H1 (cell line): ENCODE results near the gene CDK12. TPM values are rescaled to one million over a fixed set of nuclear protein-coding genes. Genes with fewer than 3 reads are reported as not detected.

Experiments
- CTCF ChIA-PET: fragments of 300-600 bp; sonication (Branson Sonifier 250); formaldehyde crosslinking; loops from one replicate; lab custom pipeline; 2021; ENCODE audit not compliant: partially characterized antibody; lab: Charles Lee
- POLR2A ChIA-PET: fragments of 300-600 bp; sonication (Branson Sonifier 250); formaldehyde crosslinking; loops from one replicate; lab custom pipeline; 2021; ENCODE audit warnings: inconsistent platforms; ENCODE audit not compliant: partially characterized antibody; lab: Charles Lee
- DNase-seq, 2 experiments: peaks; one replicate each; pipeline versions ENCODE4 v3.0.0 to v3.0.0-alpha.2; 2010 to 2022; ENCODE audit warnings: low spot score in 2 of 2, low read depth in 1 of 2, mixed read lengths in 1 of 2
- FAIRE-seq: peaks from 2 replicates; lab custom pipeline; 2011; peaks lifted over from hg19 to GRCh38; lab: Jason Lieb, UNC
- H2AFZ ChIP-seq: 2 replicates; pipeline ENCODE4 v1.8.1; 2012; ENCODE audit warnings: low read length, inconsistent platforms
- H2AK5ac ChIP-seq: 2 replicates; pipeline ENCODE4 v1.6.1; 2013; ENCODE audit warnings: low read depth, low read length
- H2BK120ac ChIP-seq: replicated peaks from 2 replicates; pipeline ENCODE3; 2013; ENCODE audit warnings: low read depth, low read length, inconsistent platforms
- H2BK12ac ChIP-seq: 2 replicates; pipeline ENCODE4 v1.6.1; 2013; ENCODE audit warnings: low read depth, low read length
- H2BK15ac ChIP-seq: 2 replicates; pipeline ENCODE4 v1.6.1; 2013; ENCODE audit warnings: low read length
- H2BK20ac ChIP-seq: 2 replicates; pipeline ENCODE4 v1.6.1; 2013; ENCODE audit warnings: low read length
- H2BK5ac ChIP-seq: 2 replicates; pipeline ENCODE4 v1.6.1; 2013; ENCODE audit warnings: low read depth, low read length
- H3K14ac ChIP-seq: 2 replicates; pipeline ENCODE4 v1.6.1; 2013; ENCODE audit warnings: inconsistent platforms; ENCODE audit not compliant: insufficient read length
- H3K18ac ChIP-seq: 2 replicates; pipeline ENCODE4 v1.6.1; 2013; ENCODE audit warnings: low read length; ENCODE audit errors: extremely low read depth
- H3K23ac ChIP-seq: 2 replicates; pipeline ENCODE4 v1.6.1; 2013; ENCODE audit warnings: inconsistent platforms; ENCODE audit not compliant: insufficient read length
- H3K23me2 ChIP-seq: 2 replicates; pipeline ENCODE4 v1.6.1; 2013; ENCODE audit warnings: low read depth, low read length
- H3K27ac ChIP-seq: 2 replicates; pipeline ENCODE4 v1.6.1; 2011; ENCODE audit warnings: low read depth, low read length, inconsistent platforms
- H3K27me3 ChIP-seq, 4 experiments: replicated peaks in 1 of 4; 1 replicate in 1 of 4; 2 replicates in 3 of 4; pipeline versions ENCODE4 v1.6.1 to v1.8.1; 2011 to 2013; ENCODE audit warnings: low read length in 3 of 4, mild to moderate bottlenecking in 3 of 4, inconsistent platforms in 2 of 4, mixed read lengths in 2 of 4, moderate library complexity in 1 of 4; ENCODE audit not compliant: control insufficient read depth in 3 of 4, insufficient read depth in 3 of 4; ENCODE audit errors: extremely low read depth in 1 of 4
- H3K36me3 ChIP-seq, 4 experiments: 2 replicates each; pipeline versions ENCODE4 v1.6.1 to v1.8.1; 2011 to 2013; ENCODE audit warnings: mild to moderate bottlenecking in 4 of 4, low read length in 3 of 4, moderate library complexity in 2 of 4, control low read depth in 1 of 4, inconsistent platforms in 1 of 4; ENCODE audit not compliant: insufficient read depth in 4 of 4, control insufficient read depth in 2 of 4
- H3K4ac ChIP-seq: replicated peaks from 2 replicates; pipeline ENCODE3; 2013; ENCODE audit warnings: low read length, low read depth, mixed read lengths, inconsistent platforms; ENCODE audit not compliant: insufficient read length
- H3K4me1 ChIP-seq, 4 experiments: replicated peaks in 1 of 4; 1 replicate in 1 of 4; 2 replicates in 3 of 4; pipeline versions ENCODE4 v1.6.1 to v1.8.1; 2011 to 2013; ENCODE audit warnings: low read length in 3 of 4, inconsistent platforms in 2 of 4, mixed read lengths in 1 of 4; ENCODE audit not compliant: insufficient read depth in 4 of 4, control insufficient read depth in 3 of 4
- H3K4me2 ChIP-seq, 2 experiments: 2 replicates each; pipeline versions ENCODE4 v1.6.1 to v1.8.1; 2011 to 2013; ENCODE audit warnings: low read depth in 2 of 2, low read length in 2 of 2, control low read depth in 1 of 2, inconsistent platforms in 1 of 2, mild to moderate bottlenecking in 1 of 2; ENCODE audit not compliant: insufficient read depth in 1 of 2
- H3K4me3 ChIP-seq, 4 experiments: fragments of 200-600, 300-600 bp in 1 of 4; sonication (generic), shearing (Covaris generic), sonication (Bioruptor Twin) in 1 of 4; 2 replicates each; pipeline versions ENCODE4 v1.5.1 to v1.8.1; 2011 to 2016; ENCODE audit warnings: low read length in 4 of 4, low read depth in 3 of 4, control low read depth in 2 of 4, inconsistent platforms in 2 of 4, mild to moderate bottlenecking in 2 of 4, mixed read lengths in 1 of 4, moderate library complexity in 1 of 4; ENCODE audit not compliant: insufficient read depth in 2 of 4; ENCODE audit errors: extremely low read depth in 1 of 4
- H3K56ac ChIP-seq: replicated peaks from 2 replicates; pipeline ENCODE3; 2013; ENCODE audit warnings: low read depth, mild to moderate bottlenecking, mixed read lengths, low read length, inconsistent platforms; ENCODE audit not compliant: insufficient read length
- H3K79me1 ChIP-seq: 2 replicates; pipeline ENCODE4 v1.6.1; 2013; ENCODE audit warnings: low read depth, low read length, control low read depth
- H3K79me2 ChIP-seq, 2 experiments: 2 replicates each; pipeline versions ENCODE4 v1.6.1 to v1.8.1; 2012 to 2013; ENCODE audit warnings: low read length in 2 of 2, mild to moderate bottlenecking in 2 of 2, inconsistent platforms in 1 of 2; ENCODE audit not compliant: insufficient read depth in 2 of 2, control insufficient read depth in 1 of 2
- H3K9ac ChIP-seq, 4 experiments: replicated peaks in 1 of 4; 1 replicate in 1 of 4; 2 replicates in 3 of 4; pipeline versions ENCODE4 v1.6.1 to v1.8.1; 2011 to 2013; ENCODE audit warnings: low read depth in 3 of 4, low read length in 3 of 4, control low read depth in 2 of 4, mild to moderate bottlenecking in 2 of 4, moderate library complexity in 2 of 4, inconsistent platforms in 1 of 4; ENCODE audit errors: extremely low read depth in 1 of 4
- H3K9me3 ChIP-seq, 2 experiments: 2 replicates each; pipeline versions ENCODE4 v1.6.1 to v1.8.1; 2012 to 2013; ENCODE audit warnings: mild to moderate bottlenecking in 2 of 2, moderate library complexity in 2 of 2, control low read depth in 1 of 2, inconsistent platforms in 1 of 2, low read depth in 1 of 2, low read length in 1 of 2, mixed read lengths in 1 of 2; ENCODE audit not compliant: insufficient read depth in 2 of 2
- H4K20me1 ChIP-seq, 2 experiments: replicated peaks in 1 of 2; 2 replicates each; pipeline versions ENCODE3 to v1.8.1; 2011 to 2013; ENCODE audit warnings: inconsistent platforms in 2 of 2, low read length in 2 of 2, mild to moderate bottlenecking in 1 of 2; ENCODE audit not compliant: insufficient read depth in 2 of 2, control insufficient read depth in 1 of 2
- H4K5ac ChIP-seq: 2 replicates; pipeline ENCODE4 v1.6.1; 2013; ENCODE audit warnings: low read length, low read depth, mixed read lengths, inconsistent platforms; ENCODE audit not compliant: insufficient read length
- H4K8ac ChIP-seq: 2 replicates; pipeline ENCODE4 v1.8.0; 2013; ENCODE audit warnings: mild to moderate bottlenecking, moderate library complexity, low read length, inconsistent platforms; ENCODE audit not compliant: insufficient read depth; ENCODE audit errors: extremely low read depth
- H4K91ac ChIP-seq: replicated peaks from 2 replicates; pipeline ENCODE3; 2013; ENCODE audit warnings: low read length, mixed read lengths, inconsistent platforms; ENCODE audit not compliant: insufficient read length
- CBX5 ChIP-seq: fragments of 300-800, 300-1000 bp; sonication (generic); IDR thresholded peaks from 2 replicates; pipeline ENCODE4 v1.7.1; 2016; ENCODE audit warnings: antibody characterized with exemption, low read length, low read depth
- MAFK ChIP-seq: IDR thresholded peaks from 2 replicates; pipeline ENCODE4 v1.6.1; 2012; ENCODE audit warnings: low read depth, mild to moderate bottlenecking, improper control_type of control experiment, low read length
- WGBS, 2 experiments: shearing (Covaris generic) in 1 of 2; methylation state at CpG; one replicate each; pipeline versions ENCODE4 v1.1.6 to v1.1.7; 2013 to 2015; ENCODE audit warnings: low lambda C conversion rate in 2 of 2, mixed read lengths in 2 of 2, inconsistent platforms in 1 of 2, low coverage in 1 of 2, missing lambda C conversion rate in 1 of 2; ENCODE audit not compliant: insufficient replicate concordance in 2 of 2, insufficient coverage in 1 of 2, insufficient read length in 1 of 2; ENCODE audit errors: extremely low coverage in 1 of 2, missing lambda C conversion rate in 1 of 2; 5-methylcytosine and 5-hydroxymethylcytosine counted together
- polyA plus RNA-seq, 7 experiments: library from polyadenylated mRNA; depleted of rRNA in 3 of 7; stranded (reverse) in 5 of 7; unstranded in 2 of 7; fragments of >200 nt in 5 of 7; fragments of 200-250 nt in 2 of 7; gene quantifications; 1 replicate in 5 of 7; 2 replicates in 1 of 7; 4 replicates in 1 of 7; pipeline versions ENCODE4 v1.2.1 to v1.2.3, GENCODE V29; 2011 to 2013; ENCODE audit warnings: missing spikeins in 2 of 7, mixed read lengths in 2 of 7
- total RNA-seq: library from RNA; stranded (reverse); fragmentation: NEBNext Ultra II Directional; extraction: Animal tissue kit (Norgen Biotek cat#: 25700); gene quantifications from 2 replicates; pipeline ENCODE4 v1.2.1, GENCODE V29; 2021

CDK12 gene
- total and polyA plus RNA-seq, 2 of the 8 experiments (the other 6 are each of a cell fraction or from before 2014, with no cell fraction given) = 14.8 to 70.3 TPM

DNA sequence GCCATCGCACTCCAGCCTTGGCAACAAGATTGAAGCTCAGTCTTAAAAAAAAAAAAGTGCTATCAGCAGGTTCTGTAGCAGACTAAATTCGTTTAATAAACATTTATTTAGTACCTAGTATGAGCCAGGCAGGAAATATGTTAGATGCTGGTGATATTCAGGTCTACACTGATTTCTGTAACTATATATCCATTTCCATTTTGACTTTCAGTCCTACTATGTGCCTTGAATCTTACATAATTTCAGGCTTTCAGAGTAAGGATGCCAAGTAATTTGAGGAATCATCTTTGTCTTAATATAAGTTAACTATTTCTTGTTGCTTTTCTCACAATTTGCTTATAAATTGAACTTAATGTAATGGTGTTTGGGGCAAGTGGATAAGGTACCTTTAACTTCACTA lies 46.2 kb downstream of the CDK12 start:
- Histone ChIP-seq H2BK120ac (no peak overlapping the region), H4K8ac (no peak overlapping the region), H3K27me3 (no peaks in the 10 kb centered on the region), H3K79me1 (no peaks in the 10 kb centered on the region), H3K27ac (no peak overlapping the region), H2BK5ac (no peak overlapping the region), H3K23ac (no peak overlapping the region), H3K23me2 (no peaks in the 10 kb centered on the region), H2AFZ (no peak overlapping the region), H4K20me1 (peaks cover 0 to 3% of the 10 kb centered on the region in 2 experiments), H3K4me3 (no peak overlapping the region), H3K4me1 (no peaks in the 10 kb centered on the region), H3K9me3 (no peaks in the 10 kb centered on the region), H3K36me3 (peaks cover 18 to 62% (median 39%) of the 10 kb centered on the region in 4 experiments), H3K4me2 (no peak overlapping the region), H3K9ac (no peak overlapping the region), H2BK12ac (no peak overlapping the region), H2BK20ac (no peak overlapping the region), H4K5ac (no peak overlapping the region), H2BK15ac (no peak overlapping the region), H3K4ac (no peak overlapping the region)
- ChIA-PET CTCF (interaction anchor here (1.4 kb wide), 1 partner anchor 272 kb away, joined by 3 read pairs; no protein-coding TSS in a partner anchor), POLR2A (interaction anchor here (0.6 kb wide), 1 partner anchor 79 kb away, joined by 3 read pairs; no protein-coding TSS in a partner anchor)
- WGBS, 2 experiments = 85% methylated on average over 2 of the region's 2 CpGs; no CpG with 5 or more reads in 1 of the 2 experiments
- FAIRE-seq = no peak
- no peak for TF ChIP-seq MAFK
- no peak for TF ChIP-seq CBX5
- TF ChIP-seq, all 59 proteins: peak for 0
- Histone ChIP-seq H3K18ac (no peak overlapping the region), H3K56ac (no peak overlapping the region), H2AK5ac (no peak overlapping the region), H3K79me2 (no peaks in the 10 kb centered on the region), H4K91ac (no peak overlapping the region), H3K14ac (no peak overlapping the region)
- no peak for DNase-seq
